ENCODE data around the gene TANGO6.

Gene TANGO6

DNA sequence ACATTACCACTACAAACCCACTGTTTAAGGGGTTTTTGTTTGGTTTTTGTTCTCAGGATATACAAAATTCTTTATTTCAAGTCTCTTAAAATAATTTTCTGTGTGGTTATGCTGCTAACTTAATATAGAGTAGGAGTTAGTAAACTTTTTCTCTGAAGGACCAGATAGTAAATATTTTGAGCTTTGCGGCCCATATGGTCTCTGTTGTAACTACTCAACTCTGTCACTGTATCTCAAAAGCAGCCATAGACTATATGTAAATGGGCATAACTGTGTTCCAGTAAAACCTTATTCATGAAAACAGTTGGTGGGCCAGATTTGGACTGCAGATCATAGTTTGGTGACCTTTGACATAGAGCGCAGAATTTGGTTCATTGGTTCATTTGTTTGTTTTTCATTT lies 7.2 kb downstream of the TANGO6 start:
- no peak for TF ChIP-seq CTCF (IDR thresholded peaks at IDR 0.05; ENCODE audit: low read depth, low read length)
- no peaks in the 10 kb centered on the region for H3K27me3 ChIP-seq (ENCODE audit: insufficient read depth, low read depth, severe bottlenecking)
- H3K4me3 ChIP-seq (ENCODE audit: low read depth, low read length) = no peak overlapping the region
- H3K27ac ChIP-seq = no peak overlapping the region
- H3K36me3 ChIP-seq = no peaks in the 10 kb centered on the region
- no peaks in the 10 kb centered on the region for H3K9me3 ChIP-seq (ENCODE audit: severe bottlenecking)
- no peak for DNase-seq

DNA sequence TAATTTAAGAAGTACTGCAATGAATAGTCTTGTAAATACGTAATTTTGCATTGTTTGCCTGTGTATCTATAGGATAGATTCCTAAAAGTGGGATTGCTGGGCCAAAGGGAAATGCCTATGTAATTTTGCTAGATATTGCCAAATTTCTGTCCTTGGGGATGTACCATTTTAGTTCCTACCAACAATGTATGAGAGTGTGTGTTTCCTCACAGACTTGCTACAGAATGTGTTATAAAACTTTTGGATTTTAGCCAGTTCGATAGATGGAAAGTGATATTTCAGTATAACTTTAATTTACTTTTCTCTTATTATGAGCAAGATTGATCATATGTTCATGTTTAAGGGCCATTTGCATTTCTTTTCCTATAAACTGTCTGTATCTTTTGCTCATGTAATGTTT lies 8.3 kb downstream of the TANGO6 start:
- H3K9me3 ChIP-seq (ENCODE audit: severe bottlenecking) = no peaks in the 10 kb centered on the region
- no peak overlapping the region for H3K27ac ChIP-seq

DNA sequence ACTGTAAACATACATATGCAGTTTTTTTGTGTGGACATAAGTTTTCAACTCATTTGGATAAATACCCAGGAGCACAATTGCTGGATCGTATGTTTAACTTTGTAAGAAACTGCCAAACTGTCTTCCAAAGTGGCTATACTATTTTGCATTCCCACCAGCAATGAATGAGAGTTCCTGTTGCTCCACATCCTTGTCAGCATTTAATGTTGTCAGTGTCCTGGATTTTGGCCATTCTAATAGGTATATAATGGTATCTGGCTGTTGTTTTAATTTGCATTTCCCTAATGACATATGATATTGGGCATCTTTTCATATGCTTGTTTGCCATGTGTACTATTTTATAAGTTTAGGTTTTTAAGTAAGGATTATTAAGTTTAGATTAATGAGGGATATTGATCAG lies 14.1 kb downstream of the TANGO6 start:
- DNase-seq = no peak
- no peaks in the 10 kb centered on the region for H3K9me3 ChIP-seq (ENCODE audit: severe bottlenecking)
- TF ChIP-seq CTCF (IDR thresholded peaks at IDR 0.05; ENCODE audit: low read depth, low read length) = no peak

More for the DNA sequence above, 8.3 kb downstream of the TANGO6 start:
- Histone ChIP-seq H3K36me3 (no peaks in the 10 kb centered on the region), H3K27me3 (ENCODE audit: insufficient read depth, low read depth, severe bottlenecking) (no peaks in the 10 kb centered on the region), H3K4me3 (ENCODE audit: low read depth, low read length) (no peak overlapping the region)
- DNase-seq = no peak
- no peak for TF ChIP-seq CTCF (IDR thresholded peaks at IDR 0.05; ENCODE audit: low read depth, low read length)

DNA sequence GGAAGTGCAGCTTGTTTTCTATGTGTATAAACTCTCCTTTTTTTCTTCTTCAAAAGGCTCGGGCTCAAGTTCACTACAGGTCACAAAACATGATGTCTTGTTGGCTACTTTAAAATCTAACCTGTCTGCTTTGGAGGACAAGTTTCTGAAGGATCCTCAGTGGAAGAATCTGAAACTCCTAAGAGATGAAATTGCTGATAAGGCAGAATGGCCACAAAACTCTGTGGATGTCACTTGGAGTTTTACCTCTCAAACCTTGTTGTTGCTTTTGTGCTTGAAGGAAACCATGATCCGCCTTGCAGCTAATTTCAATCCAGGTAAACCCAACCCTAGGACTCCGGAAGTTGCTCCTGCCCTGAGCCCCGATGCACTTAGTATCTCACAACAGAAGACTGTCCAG lies 16.5 kb downstream of the TANGO6 start:
- no peak for TF ChIP-seq CTCF (IDR thresholded peaks at IDR 0.05; ENCODE audit: low read depth, low read length)
- Histone ChIP-seq H3K9me3 (ENCODE audit: severe bottlenecking) (no peaks in the 10 kb centered on the region), H3K27me3 (ENCODE audit: insufficient read depth, low read depth, severe bottlenecking) (no peaks in the 10 kb centered on the region), H3K36me3 (no peaks in the 10 kb centered on the region; the same call in 1 of the 2 replicates), H3K27ac (no peak overlapping the region), H3K4me3 (ENCODE audit: low read depth, low read length) (no peak overlapping the region)
- DNase-seq = no peak

More for the DNA sequence above, 14.1 kb downstream of the TANGO6 start:
- H3K4me3 ChIP-seq (ENCODE audit: low read depth, low read length) = no peak overlapping the region
- no peaks in the 10 kb centered on the region for H3K27me3 ChIP-seq (ENCODE audit: insufficient read depth, low read depth, severe bottlenecking)
- no peaks in the 10 kb centered on the region for H3K36me3 ChIP-seq
- H3K27ac ChIP-seq = no peak overlapping the region

- no peak for DNase-seq
- H3K27ac ChIP-seq = no peak overlapping the region
- no peak for TF ChIP-seq CTCF (IDR thresholded peaks at IDR 0.05; ENCODE audit: low read depth, low read length)
- no peaks in the 10 kb centered on the region; the same call in 1 of the 2 replicates for H3K36me3 ChIP-seq
- no peaks in the 10 kb centered on the region for H3K27me3 ChIP-seq (ENCODE audit: insufficient read depth, low read depth, severe bottlenecking)
- H3K9me3 ChIP-seq (ENCODE audit: severe bottlenecking) = no peaks in the 10 kb centered on the region
- H3K4me3 ChIP-seq (ENCODE audit: low read depth, low read length) = no peak overlapping the region
Measured at GRCh38 chr16:68860978-68861892, 17.9 kb downstream of the TANGO6 start.

Measured in WERI-Rb-1 (cell line).